SK-N-SH (cell line): ENCODE measurements around the gene RNASE2.

Experiments
- CHD2 ChIP-seq: fragments of 150-350 bp; IDR thresholded peaks from 2 replicates; pipeline ENCODE4 v1.6.1; 2018; ENCODE audit warnings: low read length; ENCODE audit not compliant: partially characterized antibody
- CTCF ChIP-seq: fragments of 200-600 bp; sonication (generic); IDR thresholded peaks from 2 replicates; pipeline ENCODE4 v1.6.1; 2017; ENCODE audit warnings: antibody characterized with exemption, mild to moderate bottlenecking, moderate library complexity
- ELF1 ChIP-seq: IDR thresholded peaks from 2 replicates; pipeline ENCODE4 v1.4.0; 2012
- EP300 ChIP-seq, 2 experiments: IDR thresholded peaks; 2 replicates each; pipeline versions ENCODE4 v1.4.0 to v1.6.1; 2012; ENCODE audit warnings: borderline replicate concordance in 1 of 2, low read depth in 1 of 2, low read length in 1 of 2
- FOXM1 ChIP-seq: IDR thresholded peaks from 2 replicates; pipeline ENCODE4 v1.4.0; 2012; ENCODE audit warnings: low read depth, mild to moderate bottlenecking
- GATA2 ChIP-seq: sonication (generic); formaldehyde crosslinking; IDR thresholded peaks from 2 replicates; pipeline ENCODE4 v1.5.0; 2020; ENCODE audit warnings: mild to moderate bottlenecking, missing genetic modification reagents
- JUND ChIP-seq: IDR thresholded peaks from 2 replicates; pipeline ENCODE4 v1.4.0; 2012
- MEF2A ChIP-seq: IDR thresholded peaks from 2 replicates; pipeline ENCODE4 v1.4.0; 2012; ENCODE audit warnings: low read depth, borderline replicate concordance
- POLR2AphosphoS5 ChIP-seq: IDR thresholded peaks from 2 replicates; pipeline ENCODE4 v1.6.1; 2012; ENCODE audit warnings: low read depth, low read length
- SMC3 ChIP-seq: IDR thresholded peaks from 2 replicates; pipeline ENCODE4 v1.6.1; 2012; ENCODE audit warnings: low read depth, low read length, improper control_type of control experiment
- USF1 ChIP-seq: IDR thresholded peaks from 2 replicates; pipeline ENCODE4 v1.4.0; 2012; ENCODE audit warnings: low read depth, borderline replicate concordance
- USF2 ChIP-seq: fragments of 150-350 bp; IDR thresholded peaks from 2 replicates; pipeline ENCODE4 v1.6.1; 2017; ENCODE audit warnings: antibody characterized with exemption, low read length, low read depth, borderline replicate concordance

- TF ChIP-seq FOXM1: no peak
- TF ChIP-seq CTCF: no peak
- TF ChIP-seq POLR2AphosphoS5: no peak
- TF ChIP-seq EP300 (IDR thresholded peaks at IDR 0.05; ENCODE audit: borderline replicate concordance in 1 of 2, low read depth in 1 of 2, low read length in 1 of 2): no peak
- TF ChIP-seq USF2: no peak
- TF ChIP-seq SMC3: no peak
- no peak for TF ChIP-seq ELF1
- TF ChIP-seq CHD2: no peak
- TF ChIP-seq MEF2A: no peak
- TF ChIP-seq GATA2 (CRISPR knock-in tag): no peak
- TF ChIP-seq USF1: no peak
- peak; percentile 76 for TF ChIP-seq JUND
These were observed 31.5 kb downstream of the RNASE2 start for GRCh38 chr14:20986811-20987210.
